ENCODE data around the gene APOC4. TPM values are rescaled to one million over a fixed set of nuclear protein-coding genes. Genes with fewer than 3 reads are reported as not detected.

APOC4 gene
- total and polyA plus RNA-seq, 2 donors from 2014 or later, result not detected

- H3K9ac ChIP-seq (ENCODE audit: low read length in 3 of 3), result no peak overlapping the region
- no peak overlapping the region for H3K27ac ChIP-seq (ENCODE audit: low read depth in 2 of 2, low read length in 2 of 2)
- no peak for DNase-seq
- intact Hi-C loops (cut with DNase I), result no loop called here
- H3K4me3 ChIP-seq (ENCODE audit: low read length in 3 of 3), result no peak overlapping the region
- TF ChIP-seq CTCF (IDR thresholded peaks at IDR 0.05; ENCODE audit: borderline replicate concordance, extremely low read depth, insufficient read depth), result no peak
- H3K9me3 ChIP-seq (ENCODE audit: control insufficient read depth in 2 of 3, insufficient read depth in 1 of 3, low read length in 3 of 3), result no peaks in the 10 kb centered on the region
- H3K36me3 ChIP-seq (ENCODE audit: control insufficient read depth in 2 of 3, insufficient read depth in 3 of 3, low read length in 3 of 3), result peaks cover 0 to 10% (median 7%) of the 10 kb centered on the region in 3 donors
- no peaks in the 10 kb centered on the region for H3K27me3 ChIP-seq (ENCODE audit: control insufficient read depth, insufficient read depth, low read length)
- H3K4me1 ChIP-seq (ENCODE audit: control insufficient read depth in 2 of 3, insufficient read depth in 2 of 3, low read depth in 1 of 3, low read length in 3 of 3), result peaks cover 0 to 4% (median 0%) of the 10 kb centered on the region in 3 donors
- FAIRE-seq, result no peak
Measured at GRCh38 chr19:44900328-44901244, 41.5 kb upstream of the APOC4 start.

- Histone ChIP-seq H3K9me3 (ENCODE audit: control insufficient read depth in 2 of 3, insufficient read depth in 1 of 3, low read length in 3 of 3) (no peaks in the 10 kb centered on the region), H3K27ac (ENCODE audit: low read depth in 2 of 2, low read length in 2 of 2) (no peak overlapping the region), H3K4me1 (ENCODE audit: control insufficient read depth in 2 of 3, insufficient read depth in 2 of 3, low read depth in 1 of 3, low read length in 3 of 3) (peaks cover 0 to 4% (median 0%) of the 10 kb centered on the region in 3 donors), H3K4me3 (ENCODE audit: low read length in 3 of 3) (no peak overlapping the region), H3K9ac (ENCODE audit: low read length in 3 of 3) (no peak overlapping the region), H3K36me3 (ENCODE audit: control insufficient read depth in 2 of 3, insufficient read depth in 3 of 3, low read length in 3 of 3) (peaks cover 0 to 10% (median 3%) of the 10 kb centered on the region in 3 donors), H3K27me3 (ENCODE audit: control insufficient read depth, insufficient read depth, low read length) (no peaks in the 10 kb centered on the region)
- TF ChIP-seq CTCF (IDR thresholded peaks at IDR 0.05; ENCODE audit: borderline replicate concordance, extremely low read depth, insufficient read depth), result no peak
- DNase-seq (peak in 1 of 5 donors; percentile 63), FAIRE-seq (no peak)
- intact Hi-C loops (cut with DNase I), result no loop called here
Measured at GRCh38 chr19:44903216-44903601, 38.8 kb upstream of the APOC4 start.

GRCh38 chr19:44903602-44904425 lies 38.2 kb upstream of the APOC4 start:
- DNase-seq (peak; percentile 77 to 87 (median 83)), FAIRE-seq (no peak)
- peak; percentile 96 for TF ChIP-seq CTCF (IDR thresholded peaks at IDR 0.05; ENCODE audit: borderline replicate concordance, extremely low read depth, insufficient read depth)
- H3K4me1 ChIP-seq (ENCODE audit: control insufficient read depth in 2 of 3, insufficient read depth in 2 of 3, low read depth in 1 of 3, low read length in 3 of 3), result peaks cover 0 to 4% (median 0%) of the 10 kb centered on the region in 3 donors
- H3K9me3 ChIP-seq (ENCODE audit: control insufficient read depth in 2 of 3, insufficient read depth in 1 of 3, low read length in 3 of 3), result no peaks in the 10 kb centered on the region
- peak overlapping the region in 1 of 3 donors; percentile 86 for H3K4me3 ChIP-seq (ENCODE audit: low read length in 3 of 3)
- no peaks in the 10 kb centered on the region for H3K27me3 ChIP-seq (ENCODE audit: control insufficient read depth, insufficient read depth, low read length)
- H3K27ac ChIP-seq (ENCODE audit: low read depth in 2 of 2, low read length in 2 of 2), result peak overlapping the region; percentile 18 to 61
- intact Hi-C loops (cut with DNase I), result no loop called here
- peaks cover 0 to 10% (median 3%) of the 10 kb centered on the region in 3 donors for H3K36me3 ChIP-seq (ENCODE audit: control insufficient read depth in 2 of 3, insufficient read depth in 3 of 3, low read length in 3 of 3)
- H3K9ac ChIP-seq (ENCODE audit: low read length in 3 of 3), result no peak overlapping the region

Data from kidney (tissue), 14 donors.